ENCODE data around the gene ZC3H11A.
"Not testable (repeated sequence)": the region's sequence is repeated elsewhere in the genome, so short reads cannot be mapped to it uniquely, and the experiment has no call there.

ZC3H11A gene

DNA sequence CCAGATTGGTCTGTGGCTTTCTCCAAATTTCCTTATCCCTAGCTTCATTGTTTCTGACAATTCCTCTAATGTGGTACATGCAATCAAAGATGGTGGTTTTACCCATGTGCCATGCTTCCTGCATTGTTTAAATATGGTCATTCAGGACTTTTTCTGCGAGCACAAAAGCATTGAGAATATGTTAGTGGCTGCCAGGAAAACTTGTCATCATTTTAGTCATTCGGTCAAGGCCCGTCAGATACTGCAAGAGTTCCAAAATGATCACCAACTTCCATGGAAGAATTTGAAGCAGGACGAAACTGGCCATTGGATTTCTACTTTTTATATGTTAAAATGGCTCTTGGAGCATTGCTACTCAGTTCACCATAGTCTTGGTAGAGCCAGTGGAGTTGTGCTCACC, 3.7 kb downstream of the ZC3H11A start:
- H3K4me3 Mint-ChIP-seq, result no peak overlapping the region
- H3K27ac Mint-ChIP-seq, result no peak overlapping the region
- H3K9me3 Mint-ChIP-seq, result peaks cover 4 to 7% of the 10 kb centered on the region in 2 donors
- no peaks in the 10 kb centered on the region for H3K27me3 Mint-ChIP-seq
- no peak for DNase-seq
- no peak for ATAC-seq
- peaks cover 59% of the 10 kb centered on the region for H3K4me1 Mint-ChIP-seq

DNA sequence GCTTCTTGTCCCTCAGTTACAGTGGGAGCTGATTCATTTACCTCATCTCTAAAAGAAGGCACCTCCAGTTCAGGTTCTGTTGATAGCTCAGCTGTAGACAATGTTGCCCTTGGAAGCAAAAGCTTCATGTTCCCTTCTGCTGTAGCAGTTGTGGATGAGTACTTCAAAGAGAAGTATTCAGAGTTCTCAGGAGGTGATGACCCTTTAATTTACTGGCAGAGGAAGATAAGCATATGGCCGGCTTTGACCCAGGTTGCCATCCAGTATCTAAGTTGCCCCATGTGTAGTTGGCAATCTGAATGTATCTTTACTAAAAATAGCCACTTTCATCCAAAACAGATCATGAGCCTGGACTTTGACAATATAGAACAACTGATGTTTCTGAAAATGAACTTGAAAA, 4.5 kb downstream of the ZC3H11A start:
- Mint-ChIP-seq H3K27ac (no peak overlapping the region), H3K4me1 (peaks cover 59% of the 10 kb centered on the region)

DNA sequence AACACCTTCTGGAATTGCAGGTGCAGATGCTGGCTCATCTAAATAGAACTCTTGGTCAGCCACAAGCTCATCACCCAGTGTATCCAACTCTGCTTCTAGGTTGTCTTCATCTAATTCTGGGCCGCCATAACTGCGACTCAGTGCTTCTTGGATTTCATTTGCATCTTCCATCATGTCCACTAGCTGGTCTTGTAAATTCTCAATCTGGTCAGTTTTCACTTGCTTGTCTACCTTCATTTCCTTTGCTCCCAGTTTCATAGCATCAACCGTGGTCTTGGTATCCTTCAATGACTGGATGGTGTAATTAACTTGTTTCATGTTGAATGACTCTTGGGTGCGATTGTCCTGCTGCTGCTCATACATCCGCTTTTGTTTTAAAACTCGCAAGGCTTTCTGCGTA, 10.3 kb downstream of the ZC3H11A start:
- Mint-ChIP-seq H3K9me3 (no peaks in the 10 kb centered on the region), H3K27ac (no peak overlapping the region), H3K4me1 (peaks cover 34% of the 10 kb centered on the region), H3K27me3 (no peaks in the 10 kb centered on the region), H3K4me3 (no peak overlapping the region)
- ATAC-seq (no peak), DNase-seq (no peak)

More for the DNA sequence above, 4.5 kb downstream of the ZC3H11A start:
- Mint-ChIP-seq H3K27me3 (no peaks in the 10 kb centered on the region), H3K4me3 (peak overlapping the region in 1 of 2 donors; percentile 30), H3K9me3 (peaks cover 4 to 7% of the 10 kb centered on the region in 2 donors)
- no peak for ATAC-seq
- no peak for DNase-seq

DNA sequence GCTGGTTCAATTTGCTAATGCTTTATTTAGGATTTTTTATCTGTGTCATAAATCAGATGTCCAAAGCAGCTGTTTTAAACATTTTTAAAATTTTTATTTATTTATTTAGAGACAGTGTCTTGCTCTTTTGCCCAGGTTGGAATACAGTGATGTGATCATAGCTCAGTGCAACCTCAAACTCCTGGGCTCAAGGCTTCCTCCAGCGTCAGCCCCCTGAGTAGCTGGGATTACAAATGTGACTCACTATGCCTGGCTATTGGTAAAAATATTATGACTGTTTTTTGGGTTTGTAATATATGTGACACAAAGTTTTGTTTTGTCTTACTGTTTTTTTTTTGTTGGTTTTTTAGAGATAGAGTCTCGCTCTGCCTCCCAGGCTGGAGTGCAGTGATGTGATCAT, 11.8 kb downstream of the ZC3H11A start:
- no peak for ATAC-seq
- no peaks in the 10 kb centered on the region for H3K9me3 Mint-ChIP-seq
- peak overlapping the region in 1 of 2 donors; percentile 49 for H3K27ac Mint-ChIP-seq
- DNase-seq, result no peak
- H3K4me1 Mint-ChIP-seq, result peaks cover 42% of the 10 kb centered on the region
- no peaks in the 10 kb centered on the region for H3K27me3 Mint-ChIP-seq
- H3K4me3 Mint-ChIP-seq, result no peak overlapping the region

DNA sequence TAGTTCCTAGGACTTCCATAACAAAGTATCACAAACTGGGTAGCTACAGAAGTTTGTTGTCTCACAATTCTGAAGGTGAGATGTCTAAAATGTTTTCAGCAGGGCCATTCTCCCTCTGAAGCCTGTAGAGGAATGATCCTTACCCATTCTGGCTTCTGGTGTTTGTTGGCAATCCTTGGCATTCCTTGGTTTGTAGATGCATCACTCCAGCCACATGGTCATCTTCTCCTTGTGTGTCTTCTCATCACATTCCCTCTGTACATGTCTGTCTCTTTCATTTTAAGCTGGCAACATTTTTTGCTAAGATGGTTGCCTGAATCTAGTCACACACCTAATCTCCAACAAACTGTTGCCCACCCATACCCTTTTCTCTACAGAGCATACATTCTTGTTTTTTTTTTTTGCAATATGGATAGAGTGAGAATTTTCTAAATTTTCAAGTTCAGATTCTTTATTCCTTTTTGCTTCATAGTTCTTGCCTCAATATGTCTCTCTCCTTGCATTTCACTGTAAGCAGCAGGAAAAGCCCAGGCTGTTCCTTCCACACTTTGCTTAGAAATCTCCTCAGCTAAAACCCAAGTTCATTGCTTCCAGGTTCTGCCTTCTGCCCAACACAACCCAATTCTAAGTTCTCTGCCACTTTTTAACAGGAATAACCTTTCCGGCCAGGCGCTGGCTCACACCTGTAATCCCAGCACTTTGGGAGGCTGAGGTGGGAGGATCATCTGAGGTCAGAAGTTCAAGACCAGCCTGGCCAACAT, 18.3 kb downstream of the ZC3H11A start:
- no peak overlapping the region for H3K27ac Mint-ChIP-seq
- H3K4me1 Mint-ChIP-seq, result peaks cover 22% of the 10 kb centered on the region
- DNase-seq, result no peak
- H3K9me3 Mint-ChIP-seq, result no peaks in the 10 kb centered on the region
- no peak for ATAC-seq
- no peak overlapping the region for H3K4me3 Mint-ChIP-seq
- H3K27me3 Mint-ChIP-seq, result no peaks in the 10 kb centered on the region

DNA sequence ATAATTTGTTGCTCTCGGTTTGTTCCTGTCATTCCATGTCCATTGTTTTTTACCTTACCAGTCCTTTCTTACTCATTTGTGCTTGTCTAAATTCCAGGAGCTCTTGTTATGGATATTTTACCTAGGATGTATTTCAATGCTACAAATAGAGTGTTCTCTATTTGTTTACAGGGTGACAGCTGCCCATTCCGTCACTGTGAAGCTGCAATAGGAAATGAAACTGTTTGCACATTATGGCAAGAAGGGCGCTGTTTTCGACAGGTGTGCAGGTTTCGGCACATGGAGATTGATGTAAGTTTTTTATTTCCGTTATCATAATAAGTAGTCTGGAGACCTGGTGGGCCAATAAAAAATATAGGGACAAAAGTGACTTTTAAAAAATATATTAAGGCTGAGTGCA, 23.0 kb downstream of the ZC3H11A start:
- Mint-ChIP-seq H3K4me1 (peaks cover 15% of the 10 kb centered on the region), H3K27me3 (no peaks in the 10 kb centered on the region), H3K27ac (peak overlapping the region; percentile 61 to 65), H3K9me3 (no peaks in the 10 kb centered on the region), H3K4me3 (no peak overlapping the region)
- DNase-seq (no peak), ATAC-seq (no peak)

DNA sequence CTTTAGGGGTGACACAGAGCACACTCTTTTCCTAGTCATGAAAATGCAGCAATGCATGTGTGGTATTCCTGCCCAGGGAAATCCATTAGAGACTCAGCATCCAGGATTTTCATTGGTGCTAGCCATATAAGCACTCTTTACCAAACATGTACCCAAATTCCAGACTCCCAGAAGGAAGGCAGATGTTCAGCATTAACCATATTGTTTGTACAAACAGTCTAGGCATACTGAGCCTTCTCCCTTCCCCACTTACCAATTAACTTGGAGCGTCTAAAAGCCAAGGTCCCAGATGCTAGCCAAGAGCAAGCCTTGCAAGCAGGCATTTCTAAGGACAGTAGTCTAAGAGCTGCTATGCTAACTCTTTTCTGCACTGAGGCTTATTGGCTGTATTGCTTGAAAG, 27.9 kb downstream of the ZC3H11A start:
- H3K27ac Mint-ChIP-seq, result no peak overlapping the region
- no peak for ATAC-seq

DNA sequence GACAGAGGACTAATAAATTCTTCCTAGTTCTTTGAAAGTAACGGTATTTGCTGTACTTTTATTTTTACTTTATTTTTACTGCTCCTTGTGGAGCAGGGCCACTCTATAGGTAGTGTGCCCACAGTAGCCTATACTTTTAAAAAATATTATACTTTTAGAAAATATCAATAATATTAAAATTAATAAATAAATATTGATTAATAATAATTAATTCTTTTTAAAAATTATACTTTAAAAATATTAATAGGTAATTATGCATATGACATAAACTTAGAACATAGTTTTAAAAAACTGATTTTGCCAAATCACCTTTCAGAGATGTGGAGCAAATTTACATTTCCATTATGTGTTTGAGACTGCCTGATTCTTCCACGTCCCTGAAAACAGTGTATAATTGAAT, 30.8 kb downstream of the ZC3H11A start:
- Mint-ChIP-seq H3K9me3 (no peaks in the 10 kb centered on the region), H3K27ac (no peak overlapping the region), H3K4me3 (no peak overlapping the region), H3K27me3 (no peaks in the 10 kb centered on the region), H3K4me1 (peaks cover 16% of the 10 kb centered on the region)
- DNase-seq (no peak), ATAC-seq (no peak)

More for the DNA sequence above, 27.9 kb downstream of the ZC3H11A start:
- Mint-ChIP-seq H3K9me3 (no peaks in the 10 kb centered on the region), H3K4me3 (no peak overlapping the region), H3K4me1 (peaks cover 16% of the 10 kb centered on the region), H3K27me3 (no peaks in the 10 kb centered on the region)
- no peak for DNase-seq

DNA sequence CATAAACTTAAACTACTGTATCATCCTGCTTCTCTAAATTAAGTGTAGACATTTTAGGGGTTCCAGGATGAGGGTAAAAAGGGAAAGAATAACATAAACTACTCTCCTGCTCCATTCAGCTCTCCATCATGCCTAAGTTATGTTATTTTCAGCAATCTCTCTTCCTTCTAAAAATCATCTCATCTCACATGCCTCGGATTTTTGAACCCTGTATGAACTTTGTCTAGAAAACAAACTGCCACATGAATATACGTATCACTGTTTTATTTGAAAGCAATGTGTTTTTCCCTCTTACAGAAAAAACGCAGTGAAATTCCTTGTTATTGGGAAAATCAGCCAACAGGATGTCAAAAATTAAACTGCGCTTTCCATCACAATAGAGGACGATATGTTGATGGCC, 32.6 kb downstream of the ZC3H11A start:
- no peak for DNase-seq
- Mint-ChIP-seq H3K9me3 (no peaks in the 10 kb centered on the region), H3K27ac (no peak overlapping the region), H3K4me3 (no peak overlapping the region), H3K27me3 (no peaks in the 10 kb centered on the region), H3K4me1 (peaks cover 16% of the 10 kb centered on the region)
- no peak for ATAC-seq

DNA sequence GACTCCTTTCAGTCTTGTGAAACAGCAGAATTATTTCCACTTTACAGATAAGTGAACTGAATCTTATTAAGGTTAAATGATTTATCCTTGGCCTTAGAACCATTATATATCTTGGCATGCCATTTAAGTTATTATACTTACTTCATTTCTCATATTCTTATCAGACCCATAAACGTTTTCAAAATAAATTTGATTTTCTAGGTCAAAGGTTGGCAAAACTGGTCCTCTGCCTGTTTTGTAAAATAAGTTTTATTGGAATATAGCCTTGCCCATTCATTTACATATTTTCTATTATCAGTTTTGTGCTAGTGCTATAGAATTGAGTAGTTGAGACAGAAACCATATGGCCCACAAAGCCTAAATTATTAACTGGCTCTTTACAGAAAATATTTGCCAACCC, 33.1 kb downstream of the ZC3H11A start:
- no peaks in the 10 kb centered on the region for H3K9me3 Mint-ChIP-seq
- H3K4me3 Mint-ChIP-seq, result no peak overlapping the region
- no peak overlapping the region for H3K27ac Mint-ChIP-seq
- no peaks in the 10 kb centered on the region for H3K27me3 Mint-ChIP-seq
- no peak for DNase-seq
- H3K4me1 Mint-ChIP-seq, result peaks cover 13% of the 10 kb centered on the region
- no peak for ATAC-seq

DNA sequence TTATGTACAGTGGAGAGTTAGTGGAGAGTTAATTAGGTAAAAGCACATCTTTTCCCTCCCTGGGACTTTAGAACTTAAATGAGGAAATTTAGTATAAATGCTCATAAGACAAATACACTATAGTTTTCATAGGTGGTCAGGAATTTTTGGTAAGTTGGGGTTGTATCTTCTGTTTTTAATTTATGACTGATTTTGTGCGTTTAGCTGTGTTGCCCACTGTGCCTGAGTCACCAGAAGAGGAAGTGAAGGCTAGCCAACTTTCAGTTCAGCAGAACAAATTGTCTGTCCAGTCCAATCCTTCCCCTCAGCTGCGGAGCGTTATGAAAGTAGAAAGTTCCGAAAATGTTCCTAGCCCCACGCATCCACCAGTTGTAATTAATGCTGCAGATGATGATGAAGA, 33.8 kb downstream of the ZC3H11A start:
- not testable (repeated sequence) for H3K9me3 Mint-ChIP-seq, DNase-seq, ATAC-seq, H3K4me3 Mint-ChIP-seq, H3K4me1 Mint-ChIP-seq, H3K27me3 Mint-ChIP-seq
- peak overlapping the region in 1 of 2 donors; percentile 49 for H3K27ac Mint-ChIP-seq

DNA sequence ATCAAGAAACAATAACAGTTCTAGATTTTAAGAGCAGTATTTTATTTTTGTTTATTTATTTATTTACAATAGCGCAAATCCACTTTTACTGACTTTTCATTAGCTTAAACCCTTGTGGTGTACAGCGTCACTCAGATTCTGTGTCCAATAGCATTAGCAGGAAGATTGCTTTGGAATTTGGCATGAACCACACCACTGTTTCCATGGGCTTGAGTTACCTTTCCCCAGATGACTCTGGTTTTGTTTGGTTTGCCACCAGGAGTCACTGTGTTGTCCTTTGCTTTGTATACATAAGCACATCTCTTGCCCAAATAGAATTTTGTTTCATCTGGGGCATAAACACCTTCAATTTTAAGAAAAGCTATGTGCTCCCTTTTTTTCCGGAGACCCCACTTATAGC, 40.1 kb downstream of the ZC3H11A start:
- Mint-ChIP-seq H3K9me3 (no peaks in the 10 kb centered on the region), H3K27ac (no peak overlapping the region), H3K27me3 (no peaks in the 10 kb centered on the region), H3K4me1 (peaks cover 7% of the 10 kb centered on the region), H3K4me3 (no peak overlapping the region)
- no peak for DNase-seq
- ATAC-seq, result no peak

DNA sequence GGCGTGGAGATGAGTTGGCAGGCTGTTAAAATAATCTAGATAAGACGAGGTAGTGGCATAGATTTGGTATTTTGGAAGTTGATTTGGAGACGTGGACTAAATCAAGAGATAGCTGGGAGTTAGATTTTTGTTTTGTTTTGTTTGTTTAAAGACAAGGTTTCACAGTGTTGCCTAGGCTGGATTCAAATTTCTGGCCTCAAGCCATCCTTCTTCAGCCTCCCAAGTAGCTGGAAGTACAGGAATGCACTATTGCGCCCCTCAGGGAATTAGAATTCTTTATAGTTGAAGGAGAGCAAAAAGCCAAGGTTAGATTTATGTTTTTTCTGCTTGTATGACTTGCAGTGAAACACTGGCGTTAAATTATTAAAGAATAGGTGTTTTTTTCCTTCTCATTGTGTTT, 43.7 kb downstream of the ZC3H11A start:
- DNase-seq (no peak), ATAC-seq (no peak)
- no peak overlapping the region for H3K27ac Mint-ChIP-seq
- no peak overlapping the region for H3K4me3 Mint-ChIP-seq
- no peaks in the 10 kb centered on the region for H3K9me3 Mint-ChIP-seq
- peaks cover 7% of the 10 kb centered on the region for H3K4me1 Mint-ChIP-seq
- no peaks in the 10 kb centered on the region for H3K27me3 Mint-ChIP-seq

DNA sequence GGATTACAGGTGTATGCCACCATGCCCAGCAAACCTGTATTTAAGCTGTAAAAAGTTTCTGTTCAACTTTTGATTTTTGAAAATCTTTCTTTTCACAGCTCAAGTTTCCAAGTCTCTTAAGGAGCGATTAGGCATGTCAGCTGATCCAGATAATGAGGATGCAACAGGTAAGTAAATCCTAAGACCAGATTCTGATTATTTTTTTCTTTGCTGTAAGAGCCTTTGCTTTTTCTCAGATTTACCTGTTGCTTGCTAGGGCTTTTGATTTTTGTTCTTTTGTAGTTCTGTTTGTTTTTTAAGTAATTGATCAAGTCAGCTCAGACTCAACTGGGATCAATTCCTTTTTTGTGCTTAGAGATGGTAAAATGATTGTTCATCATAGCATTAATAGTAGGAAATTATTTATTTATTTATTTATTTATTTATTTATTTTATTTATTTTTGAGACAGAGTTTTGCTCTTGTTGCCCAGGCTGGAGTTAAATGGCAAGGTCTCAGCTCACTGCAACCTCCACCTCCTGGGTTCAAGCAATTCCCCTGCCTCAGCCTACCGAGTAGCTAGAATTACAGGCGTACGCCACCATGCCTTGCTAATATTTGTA, 44.9 kb downstream of the ZC3H11A start:
- Mint-ChIP-seq H3K27ac (peak overlapping the region in 1 of 2 donors; percentile 27), H3K4me3 (no peak overlapping the region), H3K4me1 (peaks cover 7% of the 10 kb centered on the region), H3K27me3 (no peaks in the 10 kb centered on the region), H3K9me3 (no peaks in the 10 kb centered on the region)
- DNase-seq (no peak), ATAC-seq (no peak)

DNA sequence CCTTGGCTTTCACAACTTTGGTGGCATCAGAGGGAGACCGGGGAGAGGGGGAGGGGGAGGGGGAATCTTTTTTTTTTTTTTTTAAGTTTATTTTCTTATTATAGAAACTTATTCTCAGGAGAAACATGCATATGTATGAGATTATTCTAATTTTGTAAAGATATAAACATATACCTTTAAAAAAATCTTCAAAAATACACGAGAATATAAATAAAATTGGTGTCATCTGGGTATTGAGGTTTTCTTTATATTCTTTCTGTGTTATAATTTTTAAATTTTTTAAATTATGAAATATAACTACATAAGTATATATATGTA, 47.1 kb downstream of the ZC3H11A start:
- no peaks in the 10 kb centered on the region for H3K9me3 Mint-ChIP-seq

DNA sequence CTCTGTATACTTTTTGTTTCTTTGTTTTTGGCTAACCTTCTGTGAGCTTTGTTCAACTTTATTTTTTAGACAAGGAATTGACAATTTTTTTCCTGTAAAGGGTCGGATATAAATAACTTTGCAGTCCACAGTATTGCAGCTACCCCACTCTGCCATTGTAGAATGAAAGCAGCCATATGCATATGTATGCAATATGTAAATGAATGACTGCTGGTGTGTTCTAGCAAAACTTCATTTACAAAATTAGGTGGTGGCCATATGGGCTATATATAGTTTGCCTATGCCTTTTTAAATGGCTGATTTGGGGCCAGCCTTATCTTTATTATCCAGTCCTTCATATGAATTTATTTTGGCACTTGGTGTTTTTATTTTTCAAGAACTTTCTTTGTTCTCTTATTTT, 48.0 kb downstream of the ZC3H11A start:
- H3K27me3 Mint-ChIP-seq, result no peaks in the 10 kb centered on the region
- H3K9me3 Mint-ChIP-seq, result no peaks in the 10 kb centered on the region
- H3K4me3 Mint-ChIP-seq, result no peak overlapping the region
- ATAC-seq (no peak), DNase-seq (no peak)
- H3K4me1 Mint-ChIP-seq, result no peaks in the 10 kb centered on the region
- no peak overlapping the region for H3K27ac Mint-ChIP-seq

More for the DNA sequence above, 47.1 kb downstream of the ZC3H11A start:
- no peak for ATAC-seq
- H3K4me3 Mint-ChIP-seq, result no peak overlapping the region
- no peak for DNase-seq
- no peaks in the 10 kb centered on the region for H3K27me3 Mint-ChIP-seq
- H3K4me1 Mint-ChIP-seq, result peaks cover 7% of the 10 kb centered on the region
- no peak overlapping the region for H3K27ac Mint-ChIP-seq
